GM18861 (cell line): ENCODE data around the gene KRT27.
"Not testable (repeated sequence)": the region's sequence is repeated elsewhere in the genome, so short reads cannot be mapped to it uniquely, and the experiment has no call there.

Experiments used
- ATAC-seq: cut with Tn5 transposase; IDR thresholded peaks from one replicate; pipeline ENCODE4 v1.9.1; 2021; ENCODE audit not compliant: unreplicated experiment

The KRT27 gene

DNA sequence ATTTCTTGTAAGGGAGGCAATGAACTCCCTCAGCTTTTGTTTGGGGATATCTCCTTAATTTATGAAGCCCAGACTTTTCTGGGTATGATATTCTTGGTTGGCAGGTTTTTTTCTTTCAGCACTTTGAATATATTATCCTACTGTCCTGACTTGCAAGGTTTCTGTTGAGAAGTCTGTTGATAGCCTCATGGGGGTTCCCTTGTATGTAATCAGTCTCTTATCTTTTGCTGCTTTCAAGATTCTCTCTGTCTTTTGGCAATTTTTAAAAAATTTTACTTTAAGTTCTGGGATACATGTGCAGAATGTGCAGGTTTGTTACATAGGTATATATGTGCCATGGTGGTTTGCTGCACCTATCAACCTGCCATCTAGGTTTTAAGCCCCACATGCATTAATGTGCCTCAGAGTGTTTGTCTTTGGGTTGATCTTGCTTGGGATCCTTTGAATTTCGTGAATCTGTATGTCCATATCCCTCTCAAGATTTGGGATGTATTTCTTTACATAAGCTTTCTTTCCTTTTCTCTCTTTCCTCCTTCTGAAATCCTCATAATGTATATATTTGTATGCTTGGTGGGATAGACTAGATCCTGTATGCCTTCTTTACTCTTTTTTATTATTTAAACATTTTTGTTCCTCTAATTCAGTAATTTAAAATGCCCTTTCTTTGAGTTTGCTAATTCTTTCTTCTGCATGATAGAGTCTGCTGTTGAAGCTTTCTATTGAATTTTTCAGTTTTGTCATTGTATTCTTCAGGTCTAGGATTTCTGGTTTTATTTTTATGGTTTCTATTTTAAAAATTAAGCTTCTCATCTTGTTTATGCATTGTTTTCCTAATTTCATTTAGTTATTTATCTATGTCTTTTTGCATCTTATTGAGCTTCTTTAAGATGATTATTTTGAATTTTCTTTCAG is 22.0 kb downstream of the KRT27 start:
- ATAC-seq: no peak

GRCh38 chr17:40755231-40755630 is 27.1 kb downstream of the KRT27 start, which contains the start of gene KRT25:
Gene KRT25 (minus strand): TSS chr17:40755331. CDS start chr17:40755271, 60 bp downstream.
- ATAC-seq: no peak

DNA sequence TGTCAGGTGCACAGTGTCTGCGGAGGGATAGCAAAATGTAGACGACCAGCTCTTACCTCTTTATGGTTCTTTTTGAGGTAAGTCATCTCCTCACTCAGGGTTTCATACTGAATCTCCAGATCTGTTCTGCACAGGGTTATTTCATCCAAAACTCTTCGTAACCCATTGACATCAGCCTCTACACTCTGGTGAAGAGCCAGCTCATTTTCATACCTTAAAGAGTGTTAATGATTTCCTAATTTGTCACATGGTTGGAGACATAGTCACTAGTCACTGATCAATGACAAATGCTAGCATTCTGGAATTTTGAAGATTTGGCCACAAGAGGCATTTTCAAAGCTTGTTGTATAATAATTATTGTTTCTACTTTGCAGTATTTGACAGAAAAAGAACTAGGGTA is 28.5 kb downstream of the KRT27 start:
- no peak for ATAC-seq

DNA sequence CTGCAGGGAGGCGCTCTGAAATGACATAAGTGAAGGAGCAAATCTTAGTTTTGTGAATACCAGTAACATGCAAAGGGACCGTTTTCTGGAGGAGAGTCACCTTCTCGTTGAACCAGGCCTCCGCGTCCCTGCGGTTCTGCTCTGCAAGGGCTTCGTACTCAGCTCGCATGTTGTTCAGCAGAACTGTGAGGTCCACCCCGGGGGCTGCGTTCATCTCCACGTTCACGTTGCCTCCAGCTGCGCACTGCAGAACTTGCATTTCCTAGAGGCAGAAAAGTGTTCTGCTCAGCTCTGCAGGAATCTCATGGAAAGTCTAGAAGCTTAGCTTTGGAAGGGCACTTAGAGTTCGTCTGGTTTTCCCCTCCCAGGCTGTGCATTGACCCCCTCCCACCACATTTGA is 31.3 kb downstream of the KRT27 start:
- ATAC-seq: no peak

GRCh38 chr17:40750391-40750790 is 32.0 kb downstream of the KRT27 start:
- ATAC-seq: no peak

GRCh38 chr17:40748666-40749065 is 33.7 kb downstream of the KRT27 start:
- ATAC-seq: not testable (repeated sequence)

DNA sequence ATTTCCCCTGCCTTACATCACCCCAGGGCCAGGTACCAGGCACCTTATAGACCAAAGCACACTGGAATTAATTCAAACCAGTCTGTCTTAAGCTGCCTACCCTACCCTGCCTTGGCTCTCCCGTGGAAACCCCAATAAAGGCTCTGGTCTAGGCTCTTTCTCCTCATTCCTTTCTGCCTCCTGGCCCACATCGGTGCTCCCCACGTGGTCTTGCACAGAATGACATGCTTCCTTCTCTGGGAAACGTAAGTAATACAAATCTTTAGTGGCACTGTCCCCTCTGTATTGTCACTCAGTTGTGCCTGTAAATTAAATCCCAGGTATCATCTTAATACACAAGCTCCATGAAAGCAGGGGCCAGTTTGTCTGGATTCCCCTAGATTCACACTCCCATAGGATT is 43.8 kb downstream of the KRT27 start:
- no peak for ATAC-seq

GRCh38 chr17:40735016-40735415 is 47.3 kb downstream of the KRT27 start:
- no peak for ATAC-seq

GRCh38 chr17:40734018-40734417 is 48.3 kb downstream of the KRT27 start:
- no peak for ATAC-seq

GRCh38 chr17:40730970-40731369 is 51.4 kb downstream of the KRT27 start:
- no peak for ATAC-seq

DNA sequence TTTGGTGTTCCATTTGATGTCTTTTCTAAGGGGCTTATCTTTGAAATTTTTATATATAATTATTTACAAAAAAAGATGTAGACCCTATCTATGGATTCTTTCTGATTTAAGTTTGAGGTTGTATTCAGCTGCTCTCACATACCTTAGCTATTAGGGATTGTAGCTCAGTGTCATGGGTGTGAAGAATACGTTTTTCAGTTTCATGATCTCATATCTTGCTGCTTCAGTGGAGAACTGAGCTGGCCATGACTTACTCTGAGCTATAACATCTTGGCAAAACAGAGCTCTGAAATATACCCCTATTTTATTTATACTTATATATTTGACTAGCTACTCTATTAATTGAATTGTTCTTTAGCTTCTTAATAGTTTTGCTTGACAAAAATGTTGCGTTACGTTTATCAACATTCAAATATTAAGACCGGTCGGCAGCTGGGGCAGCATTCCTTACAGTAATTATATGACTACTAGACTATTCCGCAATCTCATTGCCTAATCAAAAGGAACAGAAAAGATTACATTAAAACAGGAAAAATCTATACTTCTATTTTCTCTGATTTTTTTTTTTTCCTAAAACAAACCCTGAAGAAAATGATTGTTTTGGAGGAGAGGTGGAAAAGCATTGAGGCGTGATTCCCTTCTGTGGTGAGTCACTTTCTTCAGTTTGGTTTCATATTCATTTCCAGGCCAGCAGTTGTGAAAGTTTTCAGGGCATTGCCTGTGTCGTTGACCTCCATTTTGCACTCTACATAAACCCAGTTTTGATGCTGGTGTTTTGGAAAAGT is 54.7 kb downstream of the KRT27 start:
- ATAC-seq: peak; percentile 42

DNA sequence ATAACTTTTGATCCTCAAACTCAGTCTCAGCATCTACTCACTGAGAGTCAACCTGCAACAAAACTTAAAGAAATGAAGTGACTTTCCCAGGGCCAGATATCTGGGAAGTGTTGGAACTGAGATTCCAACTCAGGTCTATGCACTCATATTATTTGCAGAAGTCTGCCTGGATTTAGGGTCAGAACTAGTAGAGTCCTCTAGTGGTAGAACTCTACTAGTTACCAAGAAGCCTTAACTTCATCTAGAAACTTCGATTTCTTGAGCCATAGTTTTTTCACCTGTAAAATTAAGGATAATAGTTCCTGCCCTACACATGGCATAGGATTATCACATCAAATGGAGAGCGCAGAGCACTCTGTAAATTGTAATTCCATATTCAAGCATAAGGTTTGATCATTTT is 55.4 kb downstream of the KRT27 start:
- no peak for ATAC-seq
